ENCODE results near the gene MYB.

The MYB gene

DNA sequence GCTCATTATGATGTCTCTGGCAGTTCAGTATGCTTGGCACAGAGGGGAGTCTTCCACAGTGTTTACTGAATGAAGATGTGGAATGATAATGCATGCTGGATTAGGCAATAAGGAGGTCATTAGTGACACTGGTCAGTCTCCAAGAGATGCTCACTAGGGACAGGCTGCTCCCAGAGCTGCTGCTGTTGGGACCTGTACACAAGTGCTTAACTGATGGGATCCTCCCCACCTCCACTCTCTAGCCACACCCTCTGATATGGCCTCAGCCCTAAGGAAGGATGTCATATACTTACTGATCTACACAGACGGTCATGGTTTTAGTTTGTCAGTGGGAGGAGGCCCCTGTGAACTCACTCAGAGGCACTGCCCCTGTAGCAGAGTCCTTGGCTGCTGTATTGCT lies 73.4 kb downstream of the MYB start:
- no peak for DNase-seq

DNA sequence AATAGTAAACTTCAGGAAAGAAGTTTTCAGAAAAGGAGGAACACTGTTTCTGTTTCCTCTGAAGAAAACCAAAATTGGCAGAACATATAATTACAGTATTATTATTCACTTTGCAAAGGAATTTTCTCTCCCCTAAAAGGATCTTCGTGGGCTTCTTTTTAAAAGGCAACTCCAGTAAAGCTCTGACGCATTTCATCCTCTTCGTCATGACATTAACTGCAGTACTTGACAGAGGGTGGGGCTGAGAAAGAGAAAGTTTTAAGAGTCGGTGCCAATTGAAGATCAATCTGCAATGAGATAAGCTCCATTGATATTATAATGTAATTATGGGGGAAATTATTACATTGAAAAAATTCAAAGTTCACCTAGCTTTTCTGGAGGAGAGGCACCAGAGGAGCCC lies 75.8 kb downstream of the MYB start:
- no peak for DNase-seq

DNA sequence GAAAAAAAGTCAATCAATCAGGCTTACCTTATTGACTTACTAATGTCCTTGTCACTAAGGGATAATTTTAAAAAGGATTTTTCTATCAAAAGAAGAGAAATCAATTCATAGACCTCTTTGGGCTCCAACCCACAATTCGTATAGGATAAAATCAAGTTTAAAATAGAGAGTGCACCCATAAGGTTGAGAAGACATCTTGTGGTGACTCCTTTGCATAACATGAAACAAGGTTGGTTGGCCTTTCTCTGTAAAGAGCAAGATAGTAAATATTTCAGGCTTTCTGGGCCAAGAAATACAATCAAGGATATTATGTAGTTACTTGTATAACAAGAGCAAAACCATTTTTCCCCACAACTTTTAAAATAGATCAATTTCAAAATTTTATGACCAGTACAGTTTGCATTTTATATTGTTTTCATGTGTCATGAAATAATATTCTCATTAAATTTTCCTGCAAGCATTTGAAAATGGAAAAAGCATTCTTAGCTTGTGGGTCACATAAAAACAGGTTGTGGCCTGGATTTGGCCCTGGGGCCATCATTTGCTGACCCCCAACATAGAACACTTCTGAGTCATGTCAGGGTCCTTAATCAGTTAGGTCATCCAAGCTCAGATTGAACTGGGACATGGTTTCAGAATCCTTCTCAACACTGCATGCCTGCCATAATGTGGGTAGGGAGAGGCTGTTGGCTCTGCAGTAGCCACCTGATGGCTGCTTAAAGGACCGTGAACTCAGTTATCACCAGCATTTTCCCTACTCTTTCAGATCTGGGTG lies 76.7 kb downstream of the MYB start:
- no peak for DNase-seq

DNA sequence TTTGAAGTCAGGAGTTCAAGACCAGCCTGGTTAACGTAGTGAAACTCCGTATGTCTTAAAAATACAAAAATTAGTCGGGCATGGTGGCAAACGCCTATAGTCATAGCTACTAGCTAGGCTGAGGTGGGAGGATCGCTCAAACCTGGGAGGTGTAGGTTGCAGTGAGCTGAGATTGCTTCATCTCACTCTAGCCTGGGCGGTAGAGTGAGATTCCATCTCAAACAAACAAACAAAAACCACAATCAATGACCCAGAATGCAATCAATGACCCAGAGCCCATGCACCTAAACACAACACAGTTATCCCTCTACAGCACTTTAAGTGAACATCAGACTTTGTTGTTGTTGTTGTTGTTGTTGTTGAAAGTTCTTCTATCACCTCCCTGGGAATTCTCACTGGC lies 77.9 kb downstream of the MYB start:
- DNase-seq = no peak

DNA sequence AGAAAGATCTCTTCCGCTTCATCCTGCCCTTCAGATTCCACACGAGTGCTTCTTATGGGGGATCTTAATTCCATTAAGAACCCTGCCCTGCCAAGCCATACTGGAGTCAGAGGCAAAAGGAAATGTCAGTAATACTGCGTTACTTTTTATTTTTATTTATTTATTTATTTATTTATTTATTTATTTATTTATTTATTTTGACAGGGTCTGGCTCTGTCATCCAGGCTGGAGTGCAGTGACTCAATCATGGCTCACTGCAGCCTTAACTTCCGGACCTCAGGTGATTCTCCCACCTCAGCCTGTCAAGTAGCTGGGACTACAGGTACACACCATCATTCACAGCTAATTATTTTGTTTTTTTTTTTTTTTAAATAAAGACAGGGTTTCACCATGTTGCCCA lies 79.5 kb downstream of the MYB start:
- DNase-seq = no peak

DNA sequence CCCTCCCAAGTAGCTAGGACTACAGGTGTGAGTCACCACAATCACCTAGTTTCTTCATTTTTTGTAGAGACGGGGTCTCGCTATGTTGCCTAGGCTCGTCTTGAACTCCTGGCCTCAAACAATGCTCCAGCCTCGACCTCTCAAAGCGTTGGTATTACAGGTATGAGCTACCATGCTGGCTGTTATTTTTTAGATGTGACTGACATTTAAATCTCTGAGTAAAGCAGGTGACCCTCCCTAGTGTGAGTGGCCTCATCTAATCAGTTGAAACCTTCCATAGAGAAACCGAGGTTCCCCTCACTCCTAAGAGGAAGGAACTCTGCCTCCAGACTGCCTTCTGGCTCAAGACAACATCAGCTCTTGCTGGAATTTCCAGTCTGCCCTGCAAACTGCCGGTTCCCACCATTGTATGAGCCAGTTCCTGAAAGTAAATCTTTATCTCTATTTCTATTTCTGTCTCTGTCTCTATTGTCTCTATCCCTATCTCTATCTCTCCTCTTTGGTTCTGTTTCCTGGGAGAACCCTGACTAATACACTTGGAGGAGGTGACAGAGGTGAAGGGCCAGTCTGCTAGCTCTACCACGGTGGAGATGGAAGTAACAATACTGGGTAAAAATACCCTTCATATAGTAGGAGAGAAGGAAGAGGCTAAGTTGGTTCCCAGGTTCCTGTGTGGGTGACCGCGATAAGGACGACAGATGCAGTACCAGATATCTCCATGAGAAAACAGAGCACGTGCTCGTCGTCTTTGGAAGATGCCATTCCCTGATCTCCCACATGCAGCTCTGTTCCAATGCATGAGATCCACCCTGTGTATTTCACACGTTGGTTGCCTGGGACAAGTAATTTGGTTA lies 81.0 kb downstream of the MYB start:
- no peak for DNase-seq

DNA sequence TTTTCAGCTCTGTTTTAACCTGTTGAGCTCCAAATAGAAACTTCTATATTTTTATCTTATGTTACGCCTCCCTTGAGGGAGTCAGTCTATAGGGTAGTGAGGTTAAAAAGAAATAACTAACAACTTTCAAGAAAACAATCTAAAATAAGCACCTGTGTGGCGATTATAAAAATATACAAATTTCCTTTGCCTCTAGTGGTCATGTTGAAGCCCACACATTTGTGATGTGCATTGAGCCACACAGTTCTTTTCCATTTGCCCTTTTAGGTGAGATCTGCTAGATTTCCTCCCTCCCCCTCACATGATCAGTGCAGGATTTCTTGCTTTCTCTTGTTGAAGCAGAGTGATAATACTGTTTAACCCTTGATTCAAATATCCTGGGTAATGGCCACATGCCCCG lies 84.2 kb downstream of the MYB start:
- no peak for DNase-seq

DNA sequence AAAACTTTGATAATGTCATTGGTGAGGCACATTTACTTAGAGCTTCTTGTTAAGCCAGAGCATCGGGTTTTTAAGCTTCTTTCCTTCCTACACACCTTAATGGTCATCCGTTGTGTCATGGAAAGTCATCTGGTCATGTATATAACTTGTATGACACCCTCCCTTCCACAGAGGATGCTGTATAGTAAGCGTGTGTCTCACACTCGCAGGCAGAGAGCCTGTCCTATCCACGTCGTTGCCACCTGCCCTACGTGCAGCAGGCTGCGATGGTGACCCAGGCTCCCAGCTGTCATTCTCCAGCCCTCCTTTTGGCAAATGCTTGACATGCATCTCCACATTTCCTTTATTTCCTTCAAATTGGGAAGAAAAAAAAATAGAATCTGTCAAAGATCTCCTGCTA lies 85.6 kb downstream of the MYB start:
- no peak for DNase-seq

DNA sequence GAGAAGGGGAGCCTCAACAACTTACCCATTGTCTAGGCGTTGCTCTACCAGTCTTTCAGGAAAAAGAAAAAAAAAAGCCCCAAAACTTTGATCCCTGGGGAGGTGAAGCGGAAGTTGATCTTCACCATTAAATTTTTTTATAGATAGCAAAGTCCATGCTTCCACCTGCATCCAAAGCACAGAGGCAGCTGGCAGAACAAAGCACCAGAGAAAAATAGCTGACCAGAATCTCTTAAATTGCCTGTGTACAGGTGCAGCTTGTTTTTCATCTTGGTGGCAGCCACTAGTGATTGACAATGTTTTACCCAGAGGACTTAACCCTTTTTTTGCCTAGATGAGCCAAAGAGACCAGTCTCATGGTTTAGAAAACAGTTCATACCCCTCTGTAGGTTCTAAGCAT lies 86.0 kb downstream of the MYB start:
- DNase-seq = no peak

DNA sequence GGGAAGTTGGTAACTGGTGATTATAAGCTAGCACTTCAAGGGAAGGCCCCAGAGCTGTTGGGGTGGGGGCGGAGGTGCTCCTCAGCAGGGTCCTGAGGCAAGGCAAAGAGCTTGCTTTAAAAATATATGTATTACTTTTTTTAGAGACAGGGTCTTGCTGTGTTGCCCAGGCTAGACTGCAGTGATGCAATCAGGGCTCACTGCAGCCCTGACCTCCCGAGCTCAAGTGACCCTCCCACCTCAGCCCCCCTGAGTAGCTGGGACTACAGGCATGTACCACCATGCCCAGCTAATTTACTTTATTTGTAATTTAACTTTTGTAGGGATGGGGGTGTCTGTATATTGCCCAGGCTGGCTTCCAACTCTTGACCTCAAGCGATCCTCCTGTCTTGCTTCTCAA lies 87.2 kb downstream of the MYB start:
- no peak for DNase-seq

DNA sequence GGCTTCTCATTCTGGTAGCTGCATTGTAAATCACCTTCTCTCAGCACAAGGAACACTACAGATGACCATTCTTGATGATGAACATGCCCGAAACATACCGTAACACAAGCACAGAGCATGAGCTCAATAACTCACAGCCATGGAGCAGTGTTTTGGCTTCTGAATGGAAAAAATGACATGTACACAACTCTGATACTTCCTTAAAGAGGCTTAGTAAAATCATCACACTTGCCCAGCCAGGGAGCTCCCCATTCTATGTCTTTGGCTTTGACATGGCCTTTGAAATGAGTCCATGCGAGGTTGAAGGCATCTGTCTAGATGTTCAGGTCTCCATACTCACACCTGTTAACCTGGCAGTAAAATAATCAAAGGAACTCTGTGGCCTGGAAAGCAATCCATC lies 87.6 kb downstream of the MYB start:
- no peak for DNase-seq
